Measurements from ENCODE around the gene ERC2.

The ERC2 gene

DNA sequence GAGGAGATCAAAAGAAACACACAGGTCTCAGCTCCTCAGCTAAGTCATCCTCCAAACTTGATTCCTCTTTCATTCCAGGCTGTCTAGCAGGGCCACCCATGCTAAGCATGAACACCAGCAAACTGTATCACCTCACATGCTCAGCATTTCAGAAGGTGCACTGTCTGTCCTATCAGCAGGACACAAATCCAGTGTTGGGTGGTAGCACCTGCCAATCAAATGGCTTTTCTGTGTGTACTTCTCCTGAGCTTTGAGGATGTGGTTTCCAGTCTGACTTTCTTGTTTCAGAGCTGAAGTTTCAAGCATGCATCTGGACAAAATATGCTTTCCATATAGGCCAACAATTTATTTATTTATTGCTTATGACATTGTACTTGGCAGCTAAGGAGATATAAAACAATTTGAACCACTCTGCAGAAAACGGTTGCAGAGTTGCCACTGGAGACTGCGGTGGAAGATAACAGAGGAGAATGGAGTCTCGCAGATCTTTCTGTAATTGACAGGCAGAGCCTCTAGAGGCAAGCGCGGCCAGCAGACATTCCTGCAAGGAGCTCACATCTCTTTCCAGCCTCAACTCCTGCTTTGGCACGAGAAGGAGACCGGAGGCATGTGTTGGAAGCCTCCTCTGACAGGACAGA is 814.0 kb downstream of the ERC2 start:
- DNase-seq, result no peak

DNA sequence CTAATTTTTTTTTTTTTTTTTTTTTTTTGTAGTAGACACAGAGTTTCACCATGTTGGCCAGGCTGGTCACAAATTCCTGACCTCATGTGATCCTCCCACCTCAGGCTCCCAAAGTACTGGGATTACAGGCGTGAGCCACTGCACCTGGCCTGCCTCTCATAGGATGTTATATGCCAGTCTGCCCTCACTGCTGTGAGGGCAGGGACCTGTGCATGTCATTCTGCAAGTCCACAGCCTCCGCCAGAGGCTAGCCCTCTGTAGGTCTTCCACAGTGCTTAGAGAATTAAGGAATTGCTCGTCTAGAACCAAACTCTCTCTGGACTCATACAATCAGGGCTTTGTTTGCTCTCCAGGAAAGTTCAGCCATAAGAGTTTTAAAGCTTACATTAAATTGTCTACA is 817.3 kb downstream of the ERC2 start:
- no peak for DNase-seq

DNA sequence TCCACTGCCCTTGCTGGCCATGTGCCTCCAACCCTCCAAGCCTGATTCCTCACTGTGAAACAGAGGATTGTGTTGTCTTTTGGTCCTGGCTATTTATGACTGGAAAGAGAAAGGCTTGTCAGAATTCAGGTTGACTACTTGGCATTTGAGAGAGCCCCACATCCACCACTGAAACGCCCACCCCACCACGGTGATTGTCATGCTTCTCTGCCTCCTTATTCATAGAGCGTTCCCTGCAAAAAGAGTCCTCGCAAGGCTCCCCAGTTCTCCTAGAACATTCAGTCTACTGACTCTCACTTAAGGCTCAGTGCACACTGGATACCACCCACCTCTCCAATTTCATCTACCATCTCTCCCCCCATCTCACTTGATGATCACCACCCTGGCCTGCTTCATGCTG is 818.3 kb downstream of the ERC2 start:
- DNase-seq, result no peak

DNA sequence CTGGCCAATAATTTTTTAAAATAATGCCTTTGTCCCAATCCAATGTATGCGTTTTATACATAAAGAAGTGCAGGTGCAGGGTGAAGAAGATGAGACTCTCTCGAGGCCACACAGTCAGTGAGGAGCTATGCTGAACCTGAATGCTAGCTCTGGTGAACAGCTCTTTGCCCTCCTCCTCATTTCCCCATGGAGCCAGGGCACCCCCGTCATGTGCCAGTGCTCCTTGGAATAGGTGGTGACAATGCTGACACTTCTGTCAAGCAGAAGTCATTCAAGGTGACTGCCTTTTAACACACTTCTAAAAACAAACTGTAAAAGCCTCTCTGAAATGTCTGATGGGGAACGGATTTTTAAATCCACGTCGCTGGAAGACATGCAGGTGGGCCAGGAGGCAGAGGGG is 818.7 kb downstream of the ERC2 start:
- no peak for DNase-seq

DNA sequence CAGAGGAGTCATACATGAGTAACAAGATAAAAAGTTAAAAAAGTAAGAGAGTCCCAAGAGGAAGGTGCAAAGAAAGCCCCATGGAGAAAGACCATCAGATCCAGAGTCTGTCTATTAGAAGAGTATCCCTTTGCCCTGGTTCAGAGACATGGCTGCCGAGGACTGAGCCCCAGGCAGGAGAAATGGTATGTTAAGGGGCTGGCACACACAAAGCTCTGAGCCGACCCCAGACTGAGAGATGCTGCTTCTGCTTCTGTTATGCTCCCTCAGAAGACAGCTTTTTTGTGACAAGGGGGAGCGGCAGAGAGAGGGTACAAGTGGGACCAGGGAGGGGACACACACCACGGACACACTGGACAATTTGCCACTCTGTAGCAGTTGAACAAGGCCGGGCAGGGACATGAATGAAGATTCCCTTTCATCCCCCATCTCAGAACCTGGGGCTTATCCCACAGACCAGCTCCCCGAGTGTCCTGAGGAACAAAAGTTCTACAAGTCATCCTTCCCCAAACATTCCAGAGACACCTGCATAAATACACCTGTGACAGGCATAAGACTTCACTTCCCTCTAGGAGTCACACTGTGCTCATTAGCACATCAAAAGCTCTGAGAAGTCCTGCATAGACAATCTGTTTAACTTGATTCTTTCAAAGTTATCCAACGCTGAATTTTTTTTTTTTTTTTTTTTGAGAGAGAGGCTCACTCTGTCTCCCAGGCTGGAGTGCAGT is 819.5 kb downstream of the ERC2 start:
- no peak for DNase-seq

DNA sequence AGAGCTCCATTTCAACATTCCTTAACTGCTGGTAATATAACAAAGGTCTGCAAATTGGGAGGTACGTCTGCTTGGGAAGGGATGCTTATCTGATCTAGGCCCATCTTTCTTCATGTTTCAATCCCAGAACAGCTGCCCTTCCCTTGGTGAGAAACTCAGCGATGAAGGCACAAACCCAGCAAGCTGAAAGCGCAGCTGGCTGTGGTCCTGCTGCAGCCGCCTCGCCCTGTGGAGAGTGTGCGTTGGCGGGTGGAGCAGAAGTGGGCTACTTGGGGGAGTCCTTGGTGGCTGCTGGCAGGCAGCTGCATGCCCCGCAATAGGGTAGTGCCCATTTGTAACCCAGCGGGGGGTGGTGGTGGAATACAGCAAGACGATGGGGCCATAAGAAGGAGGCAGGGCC is 820.6 kb downstream of the ERC2 start:
- no peak for DNase-seq

DNA sequence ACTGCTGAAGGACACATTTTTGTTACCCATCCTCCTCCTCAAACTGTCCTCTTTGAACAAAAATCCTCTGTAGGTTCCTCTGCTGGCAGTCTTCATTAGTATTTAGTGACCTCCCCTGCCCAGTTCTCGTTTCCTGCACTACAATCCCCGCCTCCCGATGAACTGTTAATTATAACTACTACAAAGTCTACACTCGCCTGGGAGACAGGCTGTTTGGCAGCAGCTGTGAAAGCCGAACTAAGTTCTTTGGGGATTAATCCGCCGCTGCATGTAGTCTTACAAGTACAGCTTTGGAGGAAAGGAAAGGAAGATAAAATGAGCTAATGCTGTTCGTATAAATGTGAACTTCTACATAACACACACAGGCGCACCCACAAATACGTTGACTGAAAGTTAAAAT is 821.2 kb downstream of the ERC2 start:
- DNase-seq, result no peak

DNA sequence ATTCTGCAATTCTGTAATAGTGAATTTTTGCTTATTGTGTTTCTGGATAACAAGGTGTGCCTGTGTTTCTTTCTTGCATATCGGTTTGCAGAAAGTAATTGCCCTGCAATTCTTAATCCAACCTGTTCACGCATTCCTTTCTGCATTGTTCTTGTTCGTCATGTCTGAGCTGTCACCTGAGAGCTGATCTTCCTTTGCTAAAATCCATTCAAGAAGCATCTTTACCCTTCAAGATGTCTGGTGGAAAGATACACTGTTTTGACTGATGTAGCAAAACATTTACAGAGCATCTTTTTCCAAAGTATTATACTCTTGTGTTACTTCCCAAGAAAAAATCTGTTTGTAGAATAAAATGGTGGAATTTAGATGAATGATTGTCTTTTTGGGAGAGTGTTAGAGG is 822.1 kb downstream of the ERC2 start:
- DNase-seq, result no peak

DNA sequence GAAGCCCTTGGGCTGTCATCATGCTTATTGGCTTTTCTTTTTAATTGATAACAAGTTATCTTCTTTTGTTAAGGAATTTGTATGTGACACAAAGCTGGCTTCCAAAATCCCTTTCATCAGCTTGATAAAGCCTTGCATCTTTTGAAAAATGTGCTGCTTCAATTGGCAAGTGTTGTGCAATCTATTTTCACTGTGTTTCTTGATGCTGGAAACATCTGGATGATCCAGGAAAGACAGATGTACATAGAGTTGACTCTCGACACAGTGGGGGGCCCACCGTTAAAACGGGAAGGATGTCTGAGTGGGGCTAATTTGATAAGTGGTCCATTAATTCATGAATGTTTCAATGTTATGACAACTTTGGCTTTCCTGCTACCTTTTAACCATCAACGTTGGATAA is 822.8 kb downstream of the ERC2 start:
- no peak for DNase-seq

DNA sequence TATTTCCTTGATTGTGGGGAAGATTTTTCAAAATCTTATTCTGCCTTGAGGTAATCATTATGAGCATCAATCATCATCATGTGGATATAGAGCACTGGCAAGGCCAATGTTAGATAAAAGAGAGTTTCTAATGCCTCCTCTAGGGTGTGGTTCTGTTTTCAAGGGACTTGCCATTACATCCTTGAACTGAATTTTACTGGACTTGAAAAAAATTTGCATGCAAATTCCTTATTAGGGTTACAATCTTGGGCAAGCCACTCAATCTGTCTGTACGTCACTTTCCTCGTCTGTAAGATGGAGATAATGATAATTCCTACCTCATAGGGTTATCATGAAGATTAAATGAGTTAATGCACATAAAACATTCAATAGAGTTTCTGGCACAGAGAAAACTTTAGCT is 825.0 kb downstream of the ERC2 start:
- DNase-seq, result no peak

DNA sequence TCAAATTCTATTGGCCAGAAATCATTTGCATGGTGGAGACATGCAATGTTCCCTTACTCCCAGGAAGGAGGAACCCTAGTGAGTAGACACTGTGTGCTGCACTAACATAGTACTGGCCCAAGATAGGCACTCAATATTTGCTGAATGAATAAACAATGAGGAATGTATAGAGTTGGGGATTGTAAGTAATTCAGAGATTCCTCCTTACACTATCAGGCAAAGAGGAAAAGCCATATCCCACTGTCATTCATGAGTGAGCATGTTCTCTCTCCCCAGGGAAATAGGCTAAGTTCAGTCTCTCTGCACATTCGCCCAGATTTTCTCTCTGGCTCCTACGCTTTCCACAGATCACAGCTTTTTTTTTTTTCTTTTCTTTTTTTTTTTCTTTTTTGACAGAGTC is 826.3 kb downstream of the ERC2 start:
- no peak for DNase-seq

DNA sequence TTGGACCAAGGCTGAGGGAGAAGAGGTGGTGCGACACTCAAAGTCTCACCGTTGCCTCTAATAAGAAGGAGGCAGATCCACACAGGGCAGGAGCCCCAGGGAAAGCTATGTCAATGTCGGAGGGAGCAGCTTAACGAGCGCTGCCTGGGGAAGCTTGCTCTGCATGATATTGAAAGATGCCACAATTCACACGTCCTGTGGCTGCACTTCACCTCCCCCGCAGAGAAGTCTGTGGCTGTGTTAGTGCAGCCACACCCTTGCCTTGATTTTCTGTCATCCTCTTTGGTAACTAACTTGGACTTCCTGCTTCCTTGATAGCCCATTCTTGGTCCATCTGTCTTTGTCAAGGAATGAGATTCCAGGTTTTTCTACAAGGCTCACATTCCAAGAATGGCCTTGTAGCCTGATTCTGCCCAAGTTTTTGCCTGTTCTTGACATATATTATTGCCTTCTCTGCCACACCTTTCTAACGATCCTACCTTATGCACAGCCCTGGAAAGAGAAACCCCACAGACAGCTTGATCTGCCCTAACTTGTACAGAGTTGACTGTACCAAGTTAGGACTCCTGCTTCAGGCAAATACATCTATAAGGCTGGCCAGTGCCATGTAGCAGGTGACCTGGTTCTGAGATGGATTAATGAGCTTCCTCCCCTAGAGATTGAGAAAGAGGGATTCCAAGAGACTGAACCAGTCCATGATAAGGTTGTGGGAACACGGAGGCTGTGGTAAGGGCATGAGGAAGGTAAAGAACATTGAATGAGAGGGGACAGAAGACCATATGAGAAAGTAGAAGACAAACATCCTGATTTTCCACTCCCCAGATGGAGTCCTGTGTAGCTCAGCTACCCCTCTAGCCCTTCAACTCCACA is 828.1 kb downstream of the ERC2 start:
- DNase-seq, result no peak

DNA sequence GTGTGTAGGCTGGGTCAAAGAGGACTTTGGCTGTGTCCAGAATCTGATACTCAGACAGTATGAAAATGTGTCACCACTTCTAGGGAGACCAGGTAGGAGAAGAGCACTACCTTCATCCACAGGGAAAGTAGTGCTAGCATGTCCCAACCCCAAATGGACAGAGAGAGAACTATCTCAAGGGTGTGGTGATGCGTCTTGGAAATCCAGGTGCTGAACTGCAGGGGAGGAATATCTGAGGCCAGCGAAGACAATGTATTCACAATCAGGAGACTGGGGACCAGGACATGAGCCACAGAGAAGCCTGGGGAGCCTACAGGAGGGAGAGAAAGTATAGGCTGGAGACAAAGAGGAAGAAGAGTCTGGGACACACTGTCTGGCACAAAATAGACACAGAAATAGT is 829.1 kb downstream of the ERC2 start:
- no peak for DNase-seq

DNA sequence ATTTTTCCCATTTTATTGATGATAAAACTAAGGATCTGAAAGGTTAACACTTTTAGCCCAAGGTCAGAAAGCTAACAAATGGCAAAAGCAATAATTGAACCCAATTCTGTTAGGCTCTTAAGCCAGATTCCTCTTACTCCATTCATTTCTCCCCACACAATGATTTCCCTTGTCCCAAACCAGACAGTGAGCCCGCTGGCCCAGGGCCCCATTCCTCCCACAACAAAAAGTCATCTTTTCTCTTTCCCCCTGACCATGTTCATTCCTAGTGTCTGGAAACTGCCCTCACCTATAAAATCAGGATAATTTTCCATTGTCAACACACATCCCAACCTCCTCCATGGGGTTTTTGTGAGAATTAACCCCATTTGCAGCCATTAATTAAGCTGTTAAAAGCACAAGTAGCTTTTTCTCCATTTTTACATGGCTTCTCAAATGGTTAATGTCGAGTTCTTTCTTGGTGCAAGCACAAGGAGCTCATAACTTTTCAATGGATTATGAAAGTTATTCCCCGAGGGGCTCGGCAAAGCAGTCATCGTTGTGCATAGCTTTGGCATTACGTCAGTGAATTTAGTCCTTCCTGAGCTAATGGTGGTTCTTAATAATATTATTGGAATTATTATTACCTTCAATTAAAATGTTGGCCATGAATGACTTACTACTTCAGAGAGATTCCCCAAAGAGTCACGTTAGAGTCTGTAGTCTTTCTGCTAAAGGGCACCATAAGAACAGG is 830.2 kb downstream of the ERC2 start:
- DNase-seq, result no peak

DNA sequence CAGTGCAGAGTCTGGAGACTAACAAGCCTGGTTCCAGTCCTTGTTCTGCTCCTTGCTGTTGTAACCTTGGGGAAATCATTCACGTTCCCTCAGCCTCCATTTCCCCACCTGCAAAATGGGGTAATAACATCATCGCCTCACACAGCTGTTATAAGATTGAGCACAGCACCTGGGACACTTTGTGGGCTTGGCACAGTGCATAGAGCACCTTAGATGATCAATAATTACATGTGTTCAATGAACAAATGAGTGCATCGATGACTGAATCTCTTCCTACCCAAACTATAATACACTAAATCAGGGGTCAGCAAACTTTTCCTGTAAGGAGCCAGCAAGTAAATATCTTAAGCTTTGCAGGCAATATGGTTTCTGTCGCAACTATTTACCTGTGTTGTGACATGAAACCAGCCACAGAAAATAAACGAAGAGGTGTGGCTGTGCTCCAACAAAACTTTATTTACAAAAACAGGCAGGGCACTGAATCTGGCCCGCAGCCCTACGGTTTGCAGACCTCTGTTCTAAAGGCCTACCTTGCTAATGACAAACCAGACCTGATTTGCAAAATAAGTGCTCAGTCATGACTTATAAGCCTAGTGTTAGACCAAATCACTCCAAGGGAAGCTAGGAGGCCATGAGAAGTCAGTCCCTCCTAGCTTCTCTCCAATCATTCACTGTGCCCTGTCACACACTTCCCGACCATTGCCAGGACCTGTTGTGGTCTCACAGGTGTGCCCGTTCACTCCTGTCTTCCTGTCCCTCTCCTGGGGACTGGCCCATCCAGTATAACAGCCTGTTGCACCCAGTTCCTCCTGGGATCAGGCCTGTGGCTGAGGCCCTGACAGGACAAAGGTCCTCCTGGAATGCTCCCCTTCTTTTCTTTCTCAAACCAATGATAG is 831.7 kb downstream of the ERC2 start:
- no peak for DNase-seq

DNA sequence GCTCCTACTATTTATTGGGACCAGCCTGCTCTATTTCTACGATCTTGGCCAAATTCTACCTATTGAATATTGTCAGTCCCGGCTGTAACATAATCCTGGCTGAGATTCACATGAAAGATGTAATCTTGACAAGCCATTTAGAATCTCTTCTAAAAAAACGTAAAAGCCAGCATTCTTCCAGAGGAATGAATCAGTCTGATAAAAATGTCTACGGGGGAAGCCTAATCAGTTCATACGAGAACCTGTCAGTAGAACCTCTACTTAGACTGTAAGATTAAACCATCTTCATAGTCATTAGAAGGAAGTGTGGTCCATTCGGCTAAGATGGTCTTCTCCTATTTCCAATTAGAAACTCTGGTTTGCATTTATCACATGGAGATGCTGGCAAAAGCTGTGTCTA is 833.9 kb downstream of the ERC2 start:
- DNase-seq, result no peak

DNA sequence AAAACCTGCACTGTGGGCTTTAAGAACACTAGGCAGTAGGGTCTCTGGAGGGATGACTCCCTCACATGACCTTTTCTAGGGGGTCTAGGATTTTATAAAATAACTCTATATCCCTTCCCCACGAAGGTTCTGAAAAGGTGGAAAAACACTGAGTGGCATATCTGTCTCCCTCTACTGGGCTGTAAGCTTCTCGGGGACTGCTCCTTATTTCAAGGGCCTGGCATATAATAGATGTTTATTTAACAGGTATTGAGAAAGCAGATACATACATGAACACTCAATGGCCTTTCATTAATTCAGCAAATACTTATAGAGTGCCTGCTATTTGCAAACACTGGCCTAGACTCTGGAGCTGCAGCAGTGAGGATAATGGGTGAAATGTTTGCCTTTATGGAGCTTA is 834.9 kb downstream of the ERC2 start:
- no peak for DNase-seq

DNA sequence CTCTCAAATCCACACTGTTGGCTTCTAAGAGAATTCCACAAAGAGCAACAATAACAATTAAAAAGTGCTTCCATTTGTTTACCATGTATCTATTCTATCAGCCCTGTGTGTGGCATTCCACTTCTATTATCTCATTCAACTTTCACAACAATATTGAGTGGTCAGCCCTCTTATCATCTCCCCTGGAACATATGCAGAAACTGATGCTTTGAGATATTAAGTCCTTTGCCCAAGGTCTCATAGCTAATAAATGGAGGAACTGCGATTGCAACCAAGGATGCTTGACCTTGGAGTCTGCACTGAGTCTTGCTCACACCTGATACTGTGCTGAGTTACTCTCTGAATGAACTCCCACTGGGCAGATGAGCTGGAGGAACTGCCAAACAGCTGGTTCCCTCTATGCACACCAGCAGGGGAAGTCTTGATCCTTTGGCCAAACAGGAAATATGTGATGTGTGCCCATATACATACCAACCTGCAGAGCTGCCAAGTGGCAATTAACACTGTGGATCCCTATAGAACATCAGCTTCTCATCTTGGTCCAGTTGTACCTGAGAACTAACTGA is 836.4 kb downstream of the ERC2 start:
- no peak for DNase-seq

DNA sequence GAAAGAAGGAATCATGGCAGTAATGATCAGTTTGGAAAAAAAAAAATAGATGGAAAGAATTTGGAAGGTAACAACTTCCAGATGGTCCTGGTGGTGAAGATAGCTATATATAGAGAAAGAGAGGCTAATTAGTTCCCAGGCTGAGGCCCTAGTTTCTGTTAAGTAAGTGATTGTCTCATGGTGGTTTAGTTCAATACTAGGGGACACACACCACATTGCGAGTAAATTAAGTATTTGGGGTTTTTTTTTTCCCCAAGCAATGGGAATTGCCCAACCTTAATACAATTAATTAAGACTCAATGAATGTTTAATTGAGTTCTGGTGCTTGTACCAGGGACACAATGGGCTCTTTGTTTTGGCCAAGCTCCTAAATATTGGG is 837.4 kb downstream of the ERC2 start:
- DNase-seq, result no peak

DNA sequence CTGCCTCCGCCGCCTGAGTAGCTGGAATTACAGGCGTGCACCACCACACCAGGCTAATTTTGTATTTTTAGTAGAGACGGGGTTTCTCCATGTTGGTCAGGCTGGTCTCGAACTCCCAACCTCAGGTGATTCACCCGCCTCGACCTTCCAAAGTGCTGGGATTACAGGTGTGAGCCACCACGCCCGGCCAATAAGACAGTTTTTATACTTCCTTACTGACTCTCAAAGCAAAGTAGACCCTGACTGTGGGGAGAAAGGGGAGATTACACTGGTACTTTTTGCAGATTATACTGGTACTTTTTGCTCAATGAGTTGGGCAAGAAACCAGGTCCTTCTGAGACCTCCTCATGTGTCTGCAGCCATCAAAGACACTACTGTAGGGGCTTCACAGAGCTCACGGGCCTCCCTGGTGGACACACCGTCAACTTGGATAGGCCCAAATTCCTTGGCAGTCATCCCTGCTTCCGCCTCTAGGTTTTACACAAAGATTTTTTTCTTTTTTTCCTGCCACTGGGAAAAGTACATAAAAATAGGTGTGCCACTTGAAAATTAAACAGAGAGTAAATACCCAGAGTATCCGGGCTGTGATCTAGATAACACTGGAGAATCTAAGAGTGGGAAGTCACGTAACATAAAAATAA is 837.9 kb downstream of the ERC2 start:
- no peak for DNase-seq

DNA sequence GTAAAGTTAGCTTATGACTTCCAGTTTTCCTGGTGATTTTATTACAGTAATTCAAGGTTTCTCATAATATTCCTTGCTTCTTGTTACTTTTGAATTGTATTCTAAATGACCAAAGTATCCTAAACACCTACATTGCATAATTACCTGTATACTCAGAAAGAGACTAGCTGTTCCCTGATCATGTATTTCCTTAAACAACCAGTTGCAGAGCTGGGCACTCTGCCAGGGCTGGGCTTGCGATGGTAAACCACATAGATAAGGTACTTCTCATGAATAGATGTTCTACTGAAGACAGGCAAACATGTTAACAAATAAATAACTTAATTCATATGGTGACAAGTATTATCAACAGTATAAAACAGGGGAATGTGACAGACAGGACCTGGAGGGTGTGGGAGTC is 838.8 kb downstream of the ERC2 start:
- DNase-seq, result no peak

DNA sequence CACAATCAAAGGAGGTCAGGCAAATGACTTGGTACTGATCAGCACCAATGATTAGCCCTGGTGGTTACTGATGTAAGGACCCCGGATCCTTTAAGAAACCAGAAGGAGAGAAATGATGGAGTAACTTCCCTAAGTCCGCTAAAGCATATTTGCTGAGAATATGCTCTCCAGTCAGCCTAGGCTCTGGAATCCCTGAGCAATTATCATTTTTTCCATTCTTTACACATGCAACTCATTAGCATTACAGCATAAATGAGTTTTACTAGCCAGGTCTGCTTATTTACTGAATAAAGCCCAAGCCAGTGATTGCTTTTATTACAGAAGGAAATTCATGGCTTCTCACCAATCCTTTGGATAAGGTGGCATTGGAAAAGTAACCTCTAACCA is 842.0 kb downstream of the ERC2 start:
- no peak for DNase-seq
